HG02623 (cell line): ENCODE measurements around the gene ADH1C.
A peak's percentile ranks its signal among the peaks of the same experiment; 100 is the strongest.
"Not testable (repeated sequence)": the region's sequence is repeated elsewhere in the genome, so short reads cannot be mapped to it uniquely, and the experiment has no call there.

Source experiments
- ATAC-seq: cut with Tn5 transposase; IDR thresholded peaks from one replicate; pipeline ENCODE4 v1.9.1; 2021; ENCODE audit warnings: moderate library complexity; ENCODE audit not compliant: unreplicated experiment

The ADH1C gene

GRCh38 chr4:99359480-99360204, 7.1 kb upstream of the ADH1C start:
- ATAC-seq: no peak

DNA sequence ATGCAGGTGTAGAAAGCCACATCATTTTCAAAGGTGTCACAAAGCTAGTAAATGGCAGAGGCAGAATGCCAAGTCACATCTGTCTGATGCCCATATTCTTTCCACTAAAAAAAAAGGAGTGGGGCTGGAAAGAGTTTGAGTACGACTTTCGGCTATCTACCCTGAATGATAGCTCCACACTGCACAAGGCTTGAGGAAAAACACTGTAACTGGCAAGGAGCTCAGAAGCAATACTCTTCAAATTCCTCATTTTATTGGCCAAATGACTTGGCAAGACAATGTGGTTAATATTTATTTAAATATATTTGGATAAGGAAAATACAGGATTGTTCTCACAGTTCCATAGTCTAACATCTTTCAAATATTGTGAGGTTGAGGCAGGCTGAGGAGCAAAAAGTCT, 5.4 kb upstream of the ADH1C start:
- ATAC-seq: no peak

DNA sequence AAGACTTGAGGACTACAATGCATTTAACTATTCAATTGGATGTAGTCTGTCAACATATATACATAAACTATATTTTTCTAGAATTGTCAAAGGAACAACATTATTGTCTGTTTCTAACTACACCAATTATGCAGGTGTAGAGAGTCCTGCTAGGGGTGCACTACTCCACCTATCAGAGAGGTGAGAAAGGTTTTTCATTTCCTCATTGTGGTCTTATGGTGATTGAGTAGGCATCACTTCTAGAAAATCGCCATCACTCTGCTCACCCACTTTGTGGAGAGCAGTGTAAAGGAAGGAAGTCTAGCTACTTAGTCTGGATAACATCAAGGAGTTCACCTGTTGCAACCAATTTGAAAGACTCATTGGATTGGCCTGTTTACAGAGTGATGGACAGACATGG, 4.4 kb upstream of the ADH1C start:
- peak; percentile 77 for ATAC-seq

DNA sequence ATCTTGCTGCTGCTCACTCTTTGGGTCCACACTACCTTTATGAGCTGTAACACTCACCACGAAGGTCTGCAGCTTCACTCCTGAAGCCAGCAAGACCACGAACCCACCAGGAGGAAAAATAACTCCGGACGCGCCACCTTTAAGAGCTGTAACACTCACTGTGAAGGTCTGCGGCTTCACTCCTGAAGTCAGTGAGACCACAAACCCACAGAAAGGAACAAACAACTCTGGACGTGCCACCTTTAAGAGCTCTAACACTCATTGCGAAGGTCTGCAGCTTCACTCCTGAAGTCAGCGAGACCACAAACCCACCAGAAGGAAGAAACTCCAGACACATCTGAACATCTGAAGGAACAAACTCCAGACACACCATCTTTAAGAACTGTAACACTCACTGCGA, 3.6 kb upstream of the ADH1C start:
- ATAC-seq: not testable (repeated sequence)

DNA sequence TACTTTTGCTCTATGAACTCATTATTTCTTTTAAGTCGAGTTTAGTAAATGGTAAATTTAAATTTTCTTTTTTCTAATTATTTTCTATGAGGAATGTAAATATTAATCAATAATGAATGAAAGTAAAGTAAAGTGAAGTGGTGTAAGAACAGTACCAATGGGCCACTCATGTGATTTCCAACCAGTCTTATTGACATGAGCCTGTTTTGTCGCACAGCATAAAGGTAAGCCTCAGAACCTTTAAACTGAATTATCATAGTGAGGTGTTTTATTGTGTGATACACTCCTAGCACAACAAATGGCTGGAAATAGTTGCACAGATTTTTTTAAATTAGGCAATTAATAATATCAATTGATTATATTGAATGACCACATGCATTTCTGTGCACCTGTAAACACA, 1.1 kb downstream of the ADH1C start:
- ATAC-seq: no peak

DNA sequence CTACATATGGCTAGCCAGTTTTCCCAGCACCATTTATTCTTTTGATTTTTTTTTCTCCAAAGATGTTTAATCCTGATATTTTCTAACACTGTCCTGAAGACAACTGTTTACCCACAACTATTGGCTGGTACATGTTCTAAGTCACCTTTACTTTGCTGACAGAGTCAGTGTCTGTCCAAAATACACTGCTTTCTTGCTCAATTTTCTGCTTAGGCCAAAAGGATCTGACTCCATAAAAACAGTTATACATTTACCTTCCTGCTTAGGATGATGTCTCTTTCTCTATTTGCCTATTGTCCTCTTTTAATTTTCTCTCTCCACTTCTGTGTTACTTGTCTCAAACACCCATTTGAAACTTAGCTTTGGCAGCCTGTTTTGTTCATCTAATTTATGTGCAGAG, 3.2 kb downstream of the ADH1C start:
- no peak for ATAC-seq

- ATAC-seq: not testable (repeated sequence)
Observed at GRCh38 chr4:99342624-99343023, 9.9 kb downstream of the ADH1C start.

- ATAC-seq: no peak
Observed at GRCh38 chr4:99341426-99341825, 11.1 kb downstream of the ADH1C start.

GRCh38 chr4:99339172-99339571, 13.4 kb downstream of the ADH1C start:
- no peak for ATAC-seq

DNA sequence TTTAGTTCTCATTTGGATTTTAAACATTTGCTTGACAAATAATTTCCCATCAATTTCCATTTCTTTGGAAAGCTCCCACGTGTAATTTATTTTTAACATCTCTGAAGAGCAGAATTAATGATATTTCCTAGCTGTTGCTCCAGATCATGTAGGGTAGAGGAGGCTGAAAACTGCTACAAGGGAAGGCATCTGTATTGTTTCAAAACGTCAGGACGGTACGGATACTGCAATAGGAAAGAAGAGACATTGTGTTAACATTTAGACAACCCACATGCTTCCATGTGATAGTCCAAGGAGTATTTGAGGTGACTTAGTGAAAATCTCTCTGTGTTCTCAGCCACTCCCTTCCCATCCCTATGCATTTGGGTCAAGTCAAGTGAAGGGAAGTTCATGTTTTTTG, 16.0 kb downstream of the ADH1C start:
- no peak for ATAC-seq

- no peak for ATAC-seq
Observed at GRCh38 chr4:99334880-99335279, 17.7 kb downstream of the ADH1C start.

DNA sequence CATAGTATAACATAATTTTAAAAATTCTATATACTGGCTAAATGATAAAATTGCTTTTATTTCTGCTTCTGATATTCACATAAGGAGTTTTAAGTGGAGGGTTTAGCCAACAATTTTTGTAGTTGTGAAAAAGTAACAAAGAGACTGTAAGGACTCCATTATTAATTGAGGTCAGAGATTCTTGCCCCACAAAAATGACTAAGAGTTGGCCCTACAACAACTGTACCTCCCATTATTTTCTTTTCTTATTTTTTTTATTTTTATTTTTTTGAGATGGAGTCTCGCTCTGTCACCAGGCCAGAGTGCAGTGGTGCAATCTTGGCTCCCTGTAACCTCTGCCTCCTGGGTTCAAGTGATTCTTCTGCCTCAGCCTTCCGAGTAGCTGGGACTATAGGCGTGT, 21.9 kb downstream of the ADH1C start:
- no peak for ATAC-seq

- ATAC-seq: no peak
Observed at GRCh38 chr4:99329876-99330275, 22.7 kb downstream of the ADH1C start.

- ATAC-seq: no peak
Observed at GRCh38 chr4:99324979-99325378, 27.6 kb downstream of the ADH1C start.

GRCh38 chr4:99324361-99324760, 28.2 kb downstream of the ADH1C start:
- ATAC-seq: no peak

DNA sequence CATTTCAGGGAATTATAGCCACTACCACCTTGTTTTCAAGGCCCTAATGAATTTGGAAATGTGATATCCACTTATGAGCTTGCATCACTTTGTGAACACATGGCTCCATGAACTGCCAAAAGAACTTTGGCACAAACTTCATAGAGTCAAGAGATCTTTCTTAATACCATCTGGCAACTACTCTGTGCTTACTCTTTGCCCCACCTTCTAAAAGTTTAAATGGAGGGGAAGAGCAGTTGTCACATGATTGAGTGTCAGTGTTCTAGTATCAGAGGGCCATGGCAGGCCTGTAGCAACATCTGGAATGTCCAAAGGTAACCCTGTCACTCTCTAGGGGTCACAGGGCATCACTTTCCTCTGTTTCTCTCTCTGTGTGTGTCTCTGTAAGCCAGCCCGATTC, 28.8 kb downstream of the ADH1C start:
- ATAC-seq: no peak

GRCh38 chr4:99321241-99322191, 31.0 kb downstream of the ADH1C start, which contains the start of gene ADH1B:
Gene ADH1B, minus strand, starts transcription at chr4:99321401. Its CDS starts 70 bp downstream, at chr4:99321331.
- ATAC-seq: no peak

DNA sequence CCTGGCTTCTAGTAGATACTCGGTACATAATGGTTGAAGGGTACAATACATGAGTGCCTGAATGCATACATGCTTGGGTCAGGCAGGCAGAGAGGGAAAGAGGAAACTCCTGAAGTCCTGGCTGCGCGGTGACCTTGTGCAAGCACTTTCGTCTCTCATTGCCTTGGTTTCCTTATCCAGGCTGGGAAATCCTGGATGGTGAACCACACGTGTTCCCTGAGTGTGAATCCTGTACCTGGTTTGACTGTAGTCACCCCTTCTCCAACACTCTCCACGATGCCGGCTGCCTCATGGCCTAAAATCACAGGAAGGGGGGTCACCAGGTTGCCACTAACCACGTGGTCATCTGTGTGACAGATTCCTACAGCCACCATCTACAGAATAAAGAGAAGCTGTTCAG, 34.7 kb downstream of the ADH1C start:
- not testable (repeated sequence) for ATAC-seq

DNA sequence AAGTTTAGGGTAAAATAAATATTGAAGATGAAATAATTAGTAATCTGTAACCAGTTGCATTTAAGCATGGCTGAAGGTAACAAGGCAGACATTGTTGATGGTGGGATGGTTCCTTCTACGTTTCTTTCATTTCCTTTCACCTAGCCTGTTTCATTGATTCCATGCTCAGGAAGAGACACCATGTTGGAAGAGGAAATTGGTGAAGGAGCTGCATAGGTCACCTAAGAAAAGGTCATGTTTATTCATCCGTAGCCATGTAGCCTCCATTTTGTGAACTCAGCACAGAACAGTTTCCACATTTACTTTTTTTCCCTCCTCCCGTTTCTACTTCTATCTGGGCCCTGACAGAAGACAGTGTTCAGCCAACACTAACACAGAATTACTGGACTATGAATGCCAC, 35.2 kb downstream of the ADH1C start:
- no peak for ATAC-seq

- no peak for ATAC-seq
Observed at GRCh38 chr4:99315839-99316238, 36.7 kb downstream of the ADH1C start.

- no peak for ATAC-seq
Observed at GRCh38 chr4:99314211-99314610, 38.3 kb downstream of the ADH1C start.

GRCh38 chr4:99310389-99310788, 42.2 kb downstream of the ADH1C start:
- no peak for ATAC-seq
